T-helper 9 cell (primary cell): ENCODE measurements around the gene UFD1.

Experiments
- DNase-seq: peaks from one replicate; pipeline ENCODE4 v3.0.0-alpha.2; 2020

The UFD1 gene

DNA sequence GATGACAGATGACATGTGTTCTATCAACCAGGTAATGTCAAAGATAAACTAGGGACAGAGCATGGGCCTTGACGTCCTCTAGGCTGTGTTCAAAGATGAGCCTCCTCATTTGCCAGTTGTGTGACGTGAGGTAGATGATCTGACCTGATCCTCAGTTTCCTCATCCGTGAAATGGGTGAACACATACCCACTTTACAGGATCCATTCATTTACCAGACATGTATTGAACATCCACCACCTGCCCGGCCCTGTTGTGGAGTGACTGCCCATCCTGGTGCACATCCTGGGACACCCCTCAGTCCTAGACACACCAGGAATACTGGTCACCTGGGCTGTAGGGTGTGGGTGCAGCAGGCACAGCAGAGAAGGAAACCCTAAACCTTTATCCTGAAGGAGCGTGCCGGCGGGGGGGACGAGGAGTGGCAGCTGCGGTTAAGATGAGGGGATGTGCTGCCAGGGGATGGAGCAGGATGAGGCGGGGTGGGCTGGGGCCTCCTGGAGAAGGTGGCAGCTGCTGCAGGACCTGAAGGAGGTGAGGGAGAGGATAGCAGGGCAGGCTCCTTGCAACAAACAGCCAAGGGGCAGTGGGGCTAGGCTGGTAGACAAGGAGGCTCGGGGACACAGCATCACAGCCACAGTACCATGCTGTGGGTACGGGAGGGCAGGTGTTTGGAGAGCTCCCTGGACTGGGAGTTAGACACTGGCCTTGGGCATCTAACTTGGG is 36.8 kb upstream of the UFD1 start:
- no peak for DNase-seq

DNA sequence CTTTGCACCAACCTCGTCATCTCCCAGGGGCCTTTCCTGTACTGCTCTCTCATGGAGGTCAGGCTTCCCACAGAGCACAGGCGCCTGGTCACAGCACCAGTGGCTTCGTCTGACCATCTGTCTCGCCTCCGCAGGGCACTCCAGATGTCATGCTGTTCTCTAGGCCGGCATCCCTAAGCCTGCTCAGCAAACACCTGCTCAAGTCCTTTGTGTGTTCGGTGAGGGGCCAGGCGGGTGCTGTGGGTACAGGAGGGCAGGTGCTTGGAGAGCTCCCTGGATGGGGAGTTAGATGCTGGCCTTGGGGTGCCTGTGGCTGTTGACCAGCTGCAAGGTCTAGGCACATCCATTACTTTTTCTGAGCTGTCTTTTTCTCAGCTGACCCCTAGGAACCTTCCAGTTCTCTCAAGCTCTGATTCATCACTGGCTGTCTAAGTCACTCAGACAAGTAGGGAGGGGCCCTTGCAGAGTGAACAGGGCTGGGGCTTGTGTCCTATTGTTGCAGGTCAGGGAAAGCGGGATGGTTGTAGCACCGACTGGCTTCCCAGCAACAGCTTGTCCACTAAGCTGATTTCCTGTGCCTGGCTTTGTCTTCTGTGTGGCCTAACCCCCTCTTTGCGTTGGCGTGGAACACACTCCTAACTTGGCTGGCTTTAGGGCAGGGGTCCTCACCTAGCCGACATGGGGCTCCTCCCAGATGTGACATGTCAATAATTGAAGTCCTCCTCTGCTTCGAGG is 36.0 kb upstream of the UFD1 start:
- DNase-seq: no peak

GRCh38 chr22:19513823-19514222 is 34.8 kb upstream of the UFD1 start:
- DNase-seq: no peak

DNA sequence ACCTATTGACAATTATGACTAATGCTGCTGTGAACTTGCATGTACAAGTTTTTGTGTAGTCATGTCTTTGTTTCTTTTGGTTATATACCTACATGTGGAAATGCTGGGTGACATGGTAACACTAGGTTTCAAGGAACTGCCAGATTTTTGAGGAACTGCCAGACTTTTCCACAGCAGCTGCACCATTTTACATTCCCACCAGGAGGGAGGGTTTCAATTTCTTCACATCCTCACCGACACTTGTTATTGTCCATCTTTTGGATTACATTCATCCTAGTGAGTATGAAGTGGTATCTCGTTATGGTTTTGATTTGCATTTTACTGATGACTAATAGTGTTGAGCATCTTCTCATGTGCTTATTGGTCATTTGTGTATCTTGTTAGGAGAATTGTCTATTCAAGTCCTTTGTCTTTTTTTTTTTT is 31.9 kb upstream of the UFD1 start:
- DNase-seq: no peak

DNA sequence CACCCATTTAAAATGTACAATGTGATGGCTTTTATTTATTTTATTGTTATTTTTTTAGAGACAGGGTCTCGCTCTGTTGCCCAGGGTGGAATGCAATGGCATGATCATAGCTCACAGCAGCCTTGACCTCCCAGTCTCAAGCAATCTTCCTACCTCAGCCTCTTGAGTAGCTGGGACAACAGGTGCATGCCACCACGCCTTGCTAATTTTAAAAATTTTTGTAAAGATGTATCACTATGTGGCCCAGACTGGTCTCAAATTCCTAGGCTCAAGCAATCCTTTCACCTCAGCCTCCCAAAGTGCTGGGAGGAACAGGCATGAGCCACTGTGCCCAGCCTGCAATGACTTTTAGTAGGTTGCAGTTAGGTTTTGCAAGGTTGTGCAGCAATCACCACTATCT is 30.9 kb upstream of the UFD1 start:
- DNase-seq: no peak

DNA sequence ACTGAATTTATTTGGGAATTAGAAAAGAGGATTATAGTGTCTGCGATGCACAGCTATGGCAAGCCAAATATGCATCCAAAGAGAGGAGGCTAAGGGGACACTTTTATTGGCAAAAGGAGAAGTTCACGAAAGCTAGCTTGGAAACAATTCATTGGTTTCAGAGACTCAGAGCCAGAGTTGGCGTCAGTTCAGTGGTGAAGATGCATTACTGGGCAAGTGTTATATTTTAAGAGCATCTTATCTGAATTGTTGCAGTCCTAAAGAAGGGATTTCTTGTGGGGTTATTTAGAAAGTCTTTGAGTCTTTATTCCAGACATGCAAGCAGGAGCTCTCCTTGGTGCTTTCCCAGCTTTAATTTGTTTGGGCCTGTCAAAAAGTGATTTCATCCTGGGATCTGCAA is 30.2 kb upstream of the UFD1 start:
- no peak for DNase-seq

GRCh38 chr22:19508024-19508776 is 29.2 kb upstream of the UFD1 start:
- no peak for DNase-seq

DNA sequence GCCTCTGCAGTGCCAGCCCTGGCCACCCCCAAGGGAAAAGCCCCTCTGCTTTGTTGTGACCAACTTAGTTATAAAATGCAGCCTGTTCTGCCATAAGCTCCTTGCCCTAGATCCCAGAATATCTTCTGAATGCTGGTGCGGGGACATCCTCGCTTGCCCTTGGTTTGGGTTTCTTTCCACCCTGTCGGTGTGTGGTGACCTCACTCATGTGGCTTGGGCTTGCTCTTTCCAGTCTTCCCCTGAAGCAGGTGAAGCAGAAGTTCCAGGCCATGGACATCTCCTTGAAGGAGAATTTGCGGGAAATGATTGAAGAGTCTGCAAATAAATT is 28.5 kb upstream of the UFD1 start:
- no peak for DNase-seq

GRCh38 chr22:19506212-19506611 is 27.2 kb upstream of the UFD1 start:
- no peak for DNase-seq

- no peak for DNase-seq
These were observed 26.7 kb upstream of the UFD1 start for GRCh38 chr22:19505735-19506126.

GRCh38 chr22:19504900-19505734 is 26.1 kb upstream of the UFD1 start:
- no peak for DNase-seq

DNA sequence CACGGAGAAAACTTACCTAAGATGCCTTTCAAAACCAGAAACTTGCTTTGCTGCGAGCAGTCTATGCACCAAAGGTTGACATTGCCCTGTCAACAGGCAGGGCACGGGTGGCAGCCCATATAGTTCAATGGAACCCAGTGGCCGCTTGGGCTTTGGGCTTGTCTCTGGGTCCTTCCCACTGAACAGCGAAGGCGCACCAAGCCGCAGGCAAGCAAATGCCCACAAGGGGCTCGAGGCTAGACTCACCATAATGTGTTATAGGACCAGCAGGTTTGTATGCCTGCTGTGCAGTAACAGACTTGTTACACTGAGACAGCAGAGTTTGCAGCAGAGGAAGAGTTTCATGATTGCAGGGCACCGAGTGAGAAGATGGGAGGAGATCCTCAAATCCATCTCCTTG is 24.9 kb upstream of the UFD1 start:
- no peak for DNase-seq

GRCh38 chr22:19503367-19503766 is 24.4 kb upstream of the UFD1 start:
- DNase-seq: no peak

- no peak for DNase-seq
These were observed 23.0 kb upstream of the UFD1 start for GRCh38 chr22:19501897-19502447.

DNA sequence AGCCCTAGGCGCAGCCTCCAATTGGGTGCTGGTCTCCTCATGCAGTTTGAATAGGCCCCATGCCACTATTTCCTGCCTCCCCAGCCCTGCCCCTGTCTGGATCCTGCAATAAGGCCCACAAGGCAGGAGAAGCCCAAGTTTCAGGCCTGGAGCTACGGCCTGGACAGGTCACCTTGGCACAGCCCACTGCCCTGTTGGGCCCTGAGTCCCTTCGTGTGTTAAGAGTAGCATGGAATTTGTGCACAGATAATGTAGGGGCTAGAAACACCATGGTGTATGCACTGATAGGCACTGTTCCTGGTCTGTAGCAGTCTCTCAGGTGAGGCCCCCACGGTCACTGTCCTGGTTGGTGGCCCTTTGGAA is 20.9 kb upstream of the UFD1 start:
- no peak for DNase-seq

- DNase-seq: no peak
These were observed 20.4 kb upstream of the UFD1 start for GRCh38 chr22:19499236-19499879.

- no peak for DNase-seq
These were observed 19.8 kb upstream of the UFD1 start for GRCh38 chr22:19498866-19499190.

- no peak for DNase-seq
These were observed 19.3 kb upstream of the UFD1 start for GRCh38 chr22:19498154-19498865.

GRCh38 chr22:19497245-19497644 is 18.3 kb upstream of the UFD1 start:
- no peak for DNase-seq

- DNase-seq: no peak
These were observed 17.3 kb upstream of the UFD1 start for GRCh38 chr22:19496324-19496630.

DNA sequence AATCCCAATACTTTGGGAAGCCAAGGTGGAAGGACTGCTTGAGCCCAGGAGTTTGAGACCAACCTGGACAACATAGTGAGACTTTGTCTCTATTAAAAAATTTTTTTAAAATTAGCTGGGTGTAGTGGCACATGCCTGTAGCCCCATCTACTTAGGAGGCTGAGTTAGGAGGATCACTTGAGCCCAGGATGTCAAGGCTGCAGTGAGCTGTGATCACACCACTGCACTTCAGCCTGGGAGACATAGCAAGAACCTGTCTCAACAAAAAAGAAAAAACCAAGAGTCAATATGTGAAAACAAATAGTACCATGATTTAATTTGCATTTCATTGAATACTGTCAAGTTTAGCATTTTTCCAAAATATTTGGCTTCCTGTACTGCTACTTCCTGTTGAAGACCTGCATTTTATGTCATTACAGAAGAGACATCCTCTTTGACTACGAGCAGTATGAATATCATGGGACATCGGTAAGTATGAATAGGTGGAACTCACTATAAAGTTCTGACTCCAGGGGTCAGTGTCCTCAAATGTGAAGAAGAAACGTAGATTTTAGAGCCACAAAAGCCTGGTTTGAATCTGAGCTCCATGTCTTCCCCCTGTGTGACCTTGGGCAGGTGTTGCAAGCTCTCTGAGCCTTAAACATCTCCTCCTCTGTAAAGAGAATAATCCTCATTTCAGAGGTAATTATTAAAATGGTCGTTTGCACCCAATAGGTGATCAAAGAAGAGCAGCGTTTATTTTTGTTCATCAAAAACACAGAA is 16.8 kb upstream of the UFD1 start:
- no peak for DNase-seq
